Activated T-cell treated with anti-CD3 and anti-CD28 coated beads for 24 hours (primary cell): Measurements from ENCODE around the gene RNPC3.
"Not testable (repeated sequence)": the region's sequence is repeated elsewhere in the genome, so short reads cannot be mapped to it uniquely, and the experiment has no call there.

Experiments used
- DNase-seq: peaks from one replicate; pipeline ENCODE4 v3.0.0-alpha.2; 2020; ENCODE audit warnings: low read depth

RNPC3 gene

DNA sequence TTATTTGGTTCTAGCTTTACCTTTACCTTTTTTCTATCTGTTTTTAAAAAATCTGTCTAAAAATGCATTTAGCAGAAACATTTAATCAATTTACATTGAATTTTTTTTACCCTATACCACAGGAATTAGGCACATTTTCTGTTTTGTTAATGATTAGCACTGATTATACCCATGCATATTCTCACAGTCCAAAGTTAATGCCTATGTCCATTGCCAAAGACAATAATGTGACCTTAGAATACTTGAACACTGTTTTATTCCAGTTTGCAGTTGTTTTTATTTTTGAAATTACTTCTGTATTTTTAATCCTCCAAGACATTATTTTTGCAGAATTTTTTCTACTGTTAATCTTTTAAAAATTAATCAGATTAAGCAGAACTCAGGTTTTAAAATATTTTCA lies 34.9 kb downstream of the RNPC3 start:
- DNase-seq = no peak

DNA sequence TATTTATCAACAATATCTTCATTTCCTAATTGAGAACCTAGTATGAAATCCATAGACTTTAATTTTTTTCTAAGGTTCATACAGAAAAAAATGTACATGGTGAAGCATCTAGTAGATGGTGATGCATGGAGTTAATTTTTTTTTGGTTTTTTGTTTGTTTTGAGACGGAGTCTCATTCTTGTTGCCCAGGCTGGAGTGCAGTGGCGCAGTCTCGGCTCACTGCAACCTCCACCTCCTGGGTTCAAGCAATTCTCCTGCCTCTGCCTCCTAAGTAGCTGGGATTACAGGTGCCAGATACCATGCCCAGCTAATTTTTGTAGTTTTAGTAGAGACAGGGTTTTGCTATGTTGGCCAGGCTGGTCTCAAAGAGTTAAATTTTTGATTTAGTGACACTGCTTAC lies 35.6 kb downstream of the RNPC3 start:
- not testable (repeated sequence) for DNase-seq

GRCh38 chr1:103561643-103562395 lies 36.3 kb downstream of the RNPC3 start:
- no peak for DNase-seq

- no peak for DNase-seq
These were observed 37.6 kb downstream of the RNPC3 start for GRCh38 chr1:103563056-103563455.

DNA sequence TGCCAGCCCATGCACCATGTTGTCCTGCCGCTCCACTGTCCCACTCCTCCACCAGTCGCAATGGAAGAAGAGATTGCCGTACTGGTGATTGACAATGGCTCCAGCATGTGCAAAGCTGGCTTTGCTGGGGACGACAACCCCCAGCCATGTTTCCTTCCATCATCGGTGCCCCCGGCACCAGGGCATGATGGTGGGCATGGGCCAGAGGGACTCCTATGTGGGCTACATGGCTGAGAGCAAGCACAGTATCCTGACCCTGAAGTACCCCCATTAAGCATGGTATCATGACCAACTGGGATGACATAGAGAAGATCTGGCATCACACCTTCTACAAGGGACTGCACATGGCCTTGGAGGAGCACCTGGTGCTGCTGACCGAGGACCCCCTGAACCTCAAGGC lies 44.0 kb downstream of the RNPC3 start:
- no peak for DNase-seq

- DNase-seq = not testable (repeated sequence)
These were observed 45.8 kb downstream of the RNPC3 start, which contains the start of gene AMY2B for GRCh38 chr1:103571289-103571688. TSS of gene AMY2B (plus strand) at chr1:103571589. CDS start at chr1:103571603, 14 bp downstream.

- DNase-seq = no peak
These were observed 50.6 kb downstream of the RNPC3 start for GRCh38 chr1:103576065-103576464.

GRCh38 chr1:103576784-103577183 lies 51.3 kb downstream of the RNPC3 start:
- not testable (repeated sequence) for DNase-seq

DNA sequence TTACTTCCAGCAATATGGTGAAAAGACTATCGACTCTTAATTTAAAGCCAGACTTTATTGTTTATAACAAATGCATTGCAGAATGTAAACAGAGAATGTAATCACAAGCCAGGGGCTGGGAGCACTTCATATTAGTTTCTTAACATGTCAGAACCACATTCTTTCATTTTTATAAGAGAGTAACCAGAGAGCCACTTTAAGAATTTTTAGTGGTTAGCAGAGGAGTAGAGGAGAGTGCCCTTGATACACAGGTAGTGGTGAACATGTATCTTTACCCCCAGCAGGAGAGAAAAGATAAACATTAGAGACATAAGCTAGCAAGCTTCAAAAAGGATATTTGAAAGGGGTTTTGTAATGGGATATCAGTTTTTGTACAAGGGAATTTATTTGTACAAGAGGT lies 57.0 kb downstream of the RNPC3 start:
- DNase-seq = no peak

GRCh38 chr1:103583887-103584286 lies 58.4 kb downstream of the RNPC3 start:
- no peak for DNase-seq

DNA sequence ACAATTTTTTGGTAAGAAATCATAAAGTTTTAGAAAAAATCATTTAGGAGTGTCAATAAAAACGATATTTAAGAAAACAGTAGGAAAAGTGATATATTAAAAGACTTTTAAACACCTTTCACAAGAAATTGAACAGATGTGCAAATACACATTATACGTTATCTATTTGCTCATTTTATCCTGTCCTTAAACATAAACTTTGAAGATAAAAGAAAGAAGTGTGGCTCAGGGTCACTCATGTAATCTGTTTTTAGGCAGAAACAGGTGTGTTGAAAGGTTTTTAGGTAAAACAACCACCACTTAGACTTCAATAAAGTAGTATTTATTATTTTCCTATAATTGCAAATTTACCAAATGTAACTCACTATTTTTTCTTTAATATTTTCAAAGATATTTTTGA lies 59.0 kb downstream of the RNPC3 start:
- no peak for DNase-seq

DNA sequence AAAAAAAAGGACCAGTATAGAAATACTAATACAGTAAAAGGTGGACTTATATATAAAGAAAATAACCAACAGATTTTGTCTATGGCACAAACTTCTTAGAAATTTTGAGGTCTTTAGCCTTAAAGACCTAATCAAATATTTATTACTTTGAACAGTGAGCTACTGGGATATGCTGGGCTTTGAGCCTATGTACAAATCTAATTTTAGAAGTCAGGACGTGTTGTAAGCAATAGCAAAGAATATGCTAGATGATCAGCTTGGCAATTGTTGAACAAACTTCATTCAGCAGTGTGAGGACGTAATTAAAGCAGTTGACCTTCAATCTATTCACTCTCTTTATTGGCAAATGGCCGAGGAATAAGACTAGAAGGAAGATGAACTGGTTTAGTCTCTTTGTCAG lies 77.2 kb downstream of the RNPC3 start:
- DNase-seq = not testable (repeated sequence)
